Upper lobe of right lung (tissue), 1 donor: Measurements from ENCODE around the gene UBR3. TPM values are rescaled to one million over a fixed set of nuclear protein-coding genes. Genes with fewer than 3 reads are reported as not detected.
"Not testable (repeated sequence)": the region's sequence is repeated elsewhere in the genome, so short reads cannot be mapped to it uniquely, and the experiment has no call there.

Source experiments
- ATAC-seq: fragments of 200-7000 bp; cut with Tn5 transposase; one replicate; pipeline ENCODE4 v1.9.1; 2020; ENCODE audit warnings: mild to moderate bottlenecking, moderate library complexity
- DNase-seq: peaks from one replicate; pipeline ENCODE4 v3.0.0-alpha.2; 2020
- H3K27ac ChIP-seq: fragments of 200-600 bp; one replicate; pipeline ENCODE4 v1.8.0; 2022
- H3K27me3 ChIP-seq: fragments of 200-600 bp; one replicate; pipeline ENCODE4 v1.8.0; 2022; ENCODE audit warnings: mild to moderate bottlenecking
- H3K36me3 ChIP-seq: fragments of 200-600 bp; one replicate; pipeline ENCODE4 v1.8.0; 2022
- H3K4me1 ChIP-seq: fragments of 200-600 bp; one replicate; pipeline ENCODE4 v1.8.0; 2022
- H3K4me3 ChIP-seq: fragments of 200-600 bp; one replicate; pipeline ENCODE4 v1.8.0; 2022; ENCODE audit warnings: mild to moderate bottlenecking
- H3K9me3 ChIP-seq: fragments of 200-600 bp; one replicate; pipeline ENCODE4 v1.8.0; 2022
- CTCF ChIP-seq: fragments of 200-600 bp; IDR thresholded peaks from one replicate; pipeline ENCODE4 v1.8.0; 2022; ENCODE audit warnings: antibody characterized with exemption
- intact Hi-C: fragments of 100-400 bp; cut with DNase I; formaldehyde crosslinking; loops from one replicate; pipeline ENCODE4 v1.11.0; 2022
- total RNA-seq: library from RNA; stranded (reverse); fragmentation: NEBNext Ultra II Directional; extraction: Animal tissue kit (Norgen Biotek cat#: 25700); gene quantifications from one replicate; pipeline ENCODE4 v1.2.1, GENCODE V29; 2021
- donor health status: DM: no; HTN: yes; CAD: no; lungs with severe emphysema.

UBR3 gene
- total RNA-seq, 1 donor from 2014 or later = 42.8 TPM

DNA sequence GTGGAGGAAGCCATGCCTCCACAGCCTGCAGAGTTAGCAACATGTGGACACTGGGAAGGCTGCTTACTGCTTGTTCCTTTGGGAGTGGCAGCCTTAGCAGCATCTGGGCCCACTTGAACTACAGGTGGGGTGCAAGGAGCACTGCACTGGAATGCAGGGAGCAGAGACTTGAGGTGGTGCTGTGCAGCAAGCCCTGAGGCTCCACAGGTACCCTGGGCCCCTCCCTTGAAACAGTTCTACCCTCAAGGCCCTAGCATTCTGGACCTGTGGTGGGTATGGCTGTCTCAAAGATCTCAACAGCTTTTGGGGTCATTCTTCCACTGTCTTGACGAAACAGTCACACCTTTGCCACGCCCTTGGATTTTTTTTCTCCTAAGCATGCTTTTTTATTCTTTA is 13.5 kb downstream of the UBR3 start:
- Histone ChIP-seq H3K4me3 (no peak overlapping the region), H3K27me3 (no peaks in the 10 kb centered on the region), H3K36me3 (peaks cover 7% of the 10 kb centered on the region), H3K4me1 (peaks cover 22% of the 10 kb centered on the region), H3K9me3 (no peaks in the 10 kb centered on the region), H3K27ac (no peak overlapping the region)
- intact Hi-C loops = no loop called here
- DNase-seq (no peak), ATAC-seq (peak; percentile 30)
- TF ChIP-seq CTCF = no peak

DNA sequence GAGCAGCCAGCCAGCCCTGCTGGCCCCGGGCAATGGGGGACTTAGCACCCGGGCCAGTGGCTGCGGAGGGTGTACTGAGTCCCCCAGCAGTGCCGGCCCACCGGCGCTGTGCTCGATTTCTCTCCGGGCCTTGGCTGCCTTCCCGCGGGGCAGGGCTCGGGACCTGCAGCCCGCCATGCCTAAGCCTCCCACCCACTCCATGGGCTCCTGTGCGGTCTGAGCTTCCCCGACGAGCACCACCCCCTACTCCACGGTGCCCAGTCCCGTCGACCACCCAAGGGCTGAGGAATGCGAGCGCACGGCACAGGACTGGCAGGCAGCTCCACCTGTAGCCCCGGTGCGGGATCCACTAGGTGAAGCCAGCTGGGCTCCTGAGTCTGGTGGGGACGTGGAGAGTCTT is 14.4 kb downstream of the UBR3 start:
- H3K9me3 ChIP-seq, H3K27me3 ChIP-seq, ATAC-seq, H3K4me3 ChIP-seq, intact Hi-C loops, DNase-seq, H3K36me3 ChIP-seq, H3K27ac ChIP-seq: not testable (repeated sequence)
- H3K4me1 ChIP-seq = peaks cover 22% of the 10 kb centered on the region

DNA sequence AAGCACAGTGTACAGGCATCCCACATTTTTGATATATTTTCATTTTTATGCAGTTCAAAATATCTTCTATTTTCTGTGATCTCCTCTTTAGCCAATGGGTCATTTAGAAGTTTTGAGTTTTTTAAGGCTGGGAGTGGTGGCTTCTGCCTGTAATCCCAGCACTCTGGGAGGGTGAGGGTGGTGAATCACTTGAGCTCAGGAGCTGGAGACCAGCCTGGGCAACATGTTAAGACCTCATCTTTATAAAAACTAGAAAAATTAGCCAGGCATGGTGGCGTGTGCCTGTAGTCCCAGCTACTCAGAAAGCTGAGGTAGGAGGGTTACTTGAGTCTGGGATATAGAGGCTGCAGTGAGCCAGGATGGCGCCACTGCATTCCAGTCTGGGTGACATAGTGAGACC is 17.8 kb downstream of the UBR3 start:
- Histone ChIP-seq H3K4me3 (no peak overlapping the region), H3K27me3 (no peaks in the 10 kb centered on the region), H3K36me3 (peaks cover 7% of the 10 kb centered on the region), H3K9me3 (no peaks in the 10 kb centered on the region), H3K4me1 (peaks cover 8% of the 10 kb centered on the region), H3K27ac (no peak overlapping the region)
- TF ChIP-seq CTCF = no peak
- intact Hi-C loops = no loop called here
- DNase-seq = no peak
- no peak for ATAC-seq

- intact Hi-C loops = not testable (repeated sequence)
Observed at GRCh38 chr2:169848959-169849693, 21.9 kb downstream of the UBR3 start.

GRCh38 chr2:169849710-169850109 is 22.5 kb downstream of the UBR3 start:
- no peak for DNase-seq
- no peaks in the 10 kb centered on the region for H3K9me3 ChIP-seq
- no peak overlapping the region for H3K4me3 ChIP-seq
- H3K4me1 ChIP-seq = no peaks in the 10 kb centered on the region
- no peaks in the 10 kb centered on the region for H3K36me3 ChIP-seq
- ATAC-seq = no peak
- no peak for TF ChIP-seq CTCF
- intact Hi-C loops = no loop called here
- no peak overlapping the region for H3K27ac ChIP-seq
- H3K27me3 ChIP-seq = no peaks in the 10 kb centered on the region

More at GRCh38 chr2:169848959-169849693, 21.9 kb downstream of the UBR3 start:
- H3K27me3 ChIP-seq, DNase-seq, H3K4me1 ChIP-seq, H3K36me3 ChIP-seq, H3K27ac ChIP-seq, H3K9me3 ChIP-seq, ATAC-seq, H3K4me3 ChIP-seq: not testable (repeated sequence)

GRCh38 chr2:169853041-169853668 is 25.9 kb downstream of the UBR3 start:
- DNase-seq = no peak
- ATAC-seq = no peak
- TF ChIP-seq CTCF = no peak
- Histone ChIP-seq H3K4me3 (no peak overlapping the region), H3K4me1 (no peaks in the 10 kb centered on the region), H3K36me3 (no peaks in the 10 kb centered on the region), H3K27me3 (no peaks in the 10 kb centered on the region), H3K9me3 (no peaks in the 10 kb centered on the region), H3K27ac (no peak overlapping the region)
- intact Hi-C loops = no loop called here

GRCh38 chr2:169855281-169856258 is 28.3 kb downstream of the UBR3 start:
- DNase-seq, ATAC-seq, H3K4me3 ChIP-seq, H3K27me3 ChIP-seq, H3K36me3 ChIP-seq, H3K9me3 ChIP-seq, H3K27ac ChIP-seq, H3K4me1 ChIP-seq, intact Hi-C loops: not testable (repeated sequence)
